HCT116 (cell line): ENCODE measurements around the gene PTTG1IP. TPM values are rescaled to one million over a fixed set of nuclear protein-coding genes. Genes with fewer than 3 reads are reported as not detected.

Experiments
- ATAC-seq: fragments of 200-7000 bp; cut with Tn5 transposase; 2 replicates; pipeline ENCODE4 v1.9.1; 2020; ENCODE audit warnings: mild to moderate bottlenecking, moderate library complexity
- BruUV-seq: library from RNA; stranded (reverse); fragments of 400-500 nt; replicated peaks from 2 replicates; lab custom pipeline; 2021; lab: Mats Ljungman, UMichigan
- CTCF ChIA-PET: fragments of 300-600 bp; sonication (Branson Sonifier 250); formaldehyde crosslinking; loops from one replicate; lab custom pipeline; 2021; ENCODE audit warnings: antibody characterized with exemption; lab: Charles Lee
- POLR2A ChIA-PET: fragments of 300-600, 350-600 bp; sonication (Branson Sonifier 250); formaldehyde crosslinking; loops from one replicate; lab custom pipeline; 2021; ENCODE audit warnings: antibody characterized with exemption; lab: Charles Lee
- RAD21 ChIA-PET, 2 experiments: fragments of 300-600 bp; sonication (Branson Sonifier 250); formaldehyde crosslinking; loops; one replicate each; lab custom pipeline; 2023; ENCODE audit warnings: low total read pairs in 2 of 2; ENCODE audit not compliant: uncharacterized antibody in 2 of 2, unreplicated experiment in 2 of 2, low non-redundant PET in 1 of 2; lab: Charles Lee
- DNase-seq: peaks from one replicate; pipeline ENCODE4 v3.0.0-alpha.2; 2010; ENCODE audit warnings: low read depth, low spot score
- H2AFZ ChIP-seq: fragments of 200-600 bp; shearing (Covaris generic), sonication (generic); 2 replicates; pipeline ENCODE4 v1.6.1; 2017; ENCODE audit warnings: low read depth, mixed run types, mixed read lengths, antibody characterized with exemption, low read length; ENCODE audit not compliant: poor library complexity, severe bottlenecking
- H3K27ac ChIP-seq: 2 replicates; pipeline ENCODE4 v1.5.1; 2012; ENCODE audit warnings: low read depth, low read length
- H3K27me3 ChIP-seq: fragments of 200-600 bp; sonication (generic); 2 replicates; pipeline ENCODE4 v1.6.1; 2016; ENCODE audit warnings: mixed run types, low read length, mixed read lengths; ENCODE audit not compliant: insufficient read depth
- H3K36me3 ChIP-seq, 2 experiments: fragments of 200-500 bp in 1 of 2; fragments of 200-600 bp in 1 of 2; sonication (Bioruptor generic) in 1 of 2; sonication (generic) in 1 of 2; 2 replicates each; pipeline versions ENCODE4 v1.5.1 to v1.6.1; 2014 to 2016; ENCODE audit warnings: low read length in 2 of 2, inconsistent platforms in 1 of 2, mixed read lengths in 1 of 2, mixed run types in 1 of 2; ENCODE audit not compliant: insufficient read depth in 2 of 2, control insufficient read depth in 1 of 2
- H3K4me1 ChIP-seq, 2 experiments: fragments of 200-600 bp in 1 of 2; sonication (generic) in 1 of 2; 2 replicates each; pipeline versions ENCODE4 v1.5.1 to v1.6.1; 2012 to 2017; ENCODE audit warnings: low read length in 2 of 2, inconsistent platforms in 1 of 2, mild to moderate bottlenecking in 1 of 2, mixed read lengths in 1 of 2, mixed run types in 1 of 2, moderate library complexity in 1 of 2; ENCODE audit not compliant: insufficient read depth in 2 of 2, control insufficient read depth in 1 of 2
- H3K4me2 ChIP-seq: fragments of 200-600 bp; sonication (generic); 2 replicates; pipeline ENCODE4 v1.6.1; 2017; ENCODE audit warnings: mixed run types, low read length, mixed read lengths
- H3K4me3 ChIP-seq, 2 experiments: fragments of 200-600 bp in 1 of 2; sonication (generic) in 1 of 2; replicated peaks in 1 of 2; 2 replicates each; pipeline ENCODE4 v1.5.1; 2011 to 2016; ENCODE audit warnings: low read length in 2 of 2, control low read depth in 1 of 2, low read depth in 1 of 2, mild to moderate bottlenecking in 1 of 2, mixed read lengths in 1 of 2, mixed run types in 1 of 2
- H3K79me2 ChIP-seq: fragments of 200-600 bp; sonication (generic); 2 replicates; pipeline ENCODE4 v1.6.1; 2017; ENCODE audit warnings: mild to moderate bottlenecking, mixed run types, low read length, moderate library complexity, mixed read lengths; ENCODE audit not compliant: insufficient read depth
- H3K9ac ChIP-seq: fragments of 200-600 bp; sonication (generic); 2 replicates; pipeline ENCODE4 v1.6.1; 2016; ENCODE audit warnings: low read length, mixed read lengths
- H3K9me2 ChIP-seq: fragments of 200-600 bp; sonication (generic), shearing (Covaris generic); 2 replicates; pipeline ENCODE4 v1.6.1; 2017; ENCODE audit warnings: mixed run types, mild to moderate bottlenecking, moderate library complexity; ENCODE audit not compliant: insufficient read depth
- H3K9me3 ChIP-seq, 2 experiments: fragments of 200-500 bp in 1 of 2; fragments of 200-600 bp in 1 of 2; sonication (Bioruptor generic) in 1 of 2; sonication (generic) in 1 of 2; 2 replicates each; pipeline ENCODE4 v1.6.1; 2014 to 2017; ENCODE audit warnings: low read length in 2 of 2, mixed read lengths in 2 of 2, inconsistent platforms in 1 of 2, low read depth in 1 of 2, mild to moderate bottlenecking in 1 of 2, mixed run types in 1 of 2, moderate library complexity in 1 of 2; ENCODE audit not compliant: control insufficient read depth in 1 of 2, insufficient read depth in 1 of 2
- H4K20me1 ChIP-seq: fragments of 200-600 bp; sonication (generic), shearing (Covaris generic); 2 replicates; pipeline ENCODE4 v1.6.1; 2017; ENCODE audit warnings: mixed run types, mild to moderate bottlenecking, moderate library complexity; ENCODE audit not compliant: insufficient read depth
- CTCF ChIP-seq, 3 experiments: fragments of 200-600 bp in 1 of 3; sonication (generic) in 1 of 3; IDR thresholded peaks in 2 of 3; conservative IDR thresholded peaks in 1 of 3; 2 replicates each; pipeline ENCODE4 v1.5.1; 2012 to 2017; ENCODE audit warnings: low read depth in 2 of 3, low read length in 2 of 3, antibody characterized with exemption in 1 of 3, borderline replicate concordance in 1 of 3, control low read depth in 1 of 3, mild to moderate bottlenecking in 1 of 3, mixed read lengths in 1 of 3, mixed run types in 1 of 3, moderate library complexity in 1 of 3; ENCODE audit not compliant: insufficient read depth in 1 of 3
- REST ChIP-seq: IDR thresholded peaks from 2 replicates; pipeline ENCODE4 v1.6.1; 2012; ENCODE audit warnings: low read depth
- SP1 ChIP-seq: IDR thresholded peaks from 2 replicates; pipeline ENCODE4 v1.6.1; 2012; ENCODE audit warnings: low read depth
- SRF ChIP-seq: IDR thresholded peaks from 2 replicates; pipeline ENCODE4 v1.6.1; 2012; ENCODE audit warnings: low read depth
- ZBTB33 ChIP-seq: IDR thresholded peaks from 2 replicates; pipeline ENCODE4 v1.6.1; 2011; ENCODE audit warnings: mild to moderate bottlenecking, low read length, moderate library complexity; ENCODE audit not compliant: insufficient replicate concordance; ENCODE audit errors: extremely low read depth
- ZFX ChIP-seq: fragments of 450-650 bp; IDR thresholded peaks from 2 replicates; pipeline ENCODE4 v1.6.1; 2017
- ZNF274 ChIP-seq: fragments of 200-500 bp; sonication (Bioruptor generic); IDR thresholded peaks from 2 replicates; pipeline ENCODE4 v1.6.1; 2014; ENCODE audit warnings: mild to moderate bottlenecking, low read depth, low read length, inconsistent platforms
- intact Hi-C: fragments of 100-400 bp; cut with micrococcal nuclease; formaldehyde crosslinking; loops from 2 replicates; pipeline ENCODE4 v1.10.0; 2022
- total RNA-seq: library from RNA; stranded (reverse); gene quantifications from one replicate; pipeline ENCODE4 v1.2.1, GENCODE V29; 2021; ENCODE audit not compliant: unreplicated experiment

Gene PTTG1IP
- total RNA-seq, 1 experiment from 2014 or later: 83.4 TPM

- Histone ChIP-seq H3K36me3 (no peaks in the 10 kb centered on the region), H4K20me1 (no peaks in the 10 kb centered on the region), H3K27ac (no peak overlapping the region), H3K4me2 (no peak overlapping the region), H3K9ac (no peak overlapping the region)
- ATAC-seq: no peak
- BruUV-seq: no TSS peak
- CTCF ChIA-PET: interaction anchor here (0.8 kb wide), 1 partner anchor 10 kb away, joined by 3 read pairs; no protein-coding TSS in a partner anchor
- RAD21 ChIA-PET: no interaction called here
- intact Hi-C loops: no loop called here
- no peak for TF ChIP-seq REST
- TF ChIP-seq SP1: no peak
- no peak for TF ChIP-seq CTCF (IDR thresholded peaks at IDR 0.05 in 2 of 3, conservative IDR thresholded peaks at IDR 0.05 in 1 of 3; ENCODE audit: borderline replicate concordance in 1 of 3, insufficient read depth in 1 of 3, low read depth in 2 of 3, low read length in 2 of 3)
- no peak for TF ChIP-seq ZFX
- TF ChIP-seq ZBTB33: no peak
- no peak for TF ChIP-seq SRF
- no peak for TF ChIP-seq ZNF274
- TF ChIP-seq, all 23 proteins: peak for 0
- Histone ChIP-seq H3K4me1 (peaks cover 0 to 3% of the 10 kb centered on the region in 2 experiments; a peak in 1 of 4 replicates), H3K4me3 (no peak overlapping the region), H3K9me2 (no peaks in the 10 kb centered on the region), H3K9me3 (no peaks in the 10 kb centered on the region), H3K79me2 (no peaks in the 10 kb centered on the region), H3K27me3 (peaks cover 4% of the 10 kb centered on the region; the same call in 1 of the 2 replicates), H2AFZ (no peak overlapping the region)
- POLR2A ChIA-PET: interaction anchor here (1.2 kb wide), 1 partner anchor 11 kb away, joined by 6 read pairs; the partner anchor contains the start of gene PTTG1IP
- DNase-seq: no peak
Observed at GRCh38 chr21:44884097-44884496, 10.6 kb upstream of the PTTG1IP start.
